NCI-H345 (cell line): ENCODE measurements around the gene RBM12.

Source experiments
- DNase-seq: peaks from one replicate; lab custom pipeline; 2025; lab: John Stamatoyannopoulos, UW

The RBM12 gene

GRCh38 chr20:35620818-35621559 lies 43.7 kb downstream of the RBM12 start:
- no peak for DNase-seq

- DNase-seq: peak; percentile 91
Measured at GRCh38 chr20:35619196-35620095, 45.3 kb downstream of the RBM12 start.

GRCh38 chr20:35618263-35619131 lies 46.2 kb downstream of the RBM12 start:
- peak; percentile 62 for DNase-seq

DNA sequence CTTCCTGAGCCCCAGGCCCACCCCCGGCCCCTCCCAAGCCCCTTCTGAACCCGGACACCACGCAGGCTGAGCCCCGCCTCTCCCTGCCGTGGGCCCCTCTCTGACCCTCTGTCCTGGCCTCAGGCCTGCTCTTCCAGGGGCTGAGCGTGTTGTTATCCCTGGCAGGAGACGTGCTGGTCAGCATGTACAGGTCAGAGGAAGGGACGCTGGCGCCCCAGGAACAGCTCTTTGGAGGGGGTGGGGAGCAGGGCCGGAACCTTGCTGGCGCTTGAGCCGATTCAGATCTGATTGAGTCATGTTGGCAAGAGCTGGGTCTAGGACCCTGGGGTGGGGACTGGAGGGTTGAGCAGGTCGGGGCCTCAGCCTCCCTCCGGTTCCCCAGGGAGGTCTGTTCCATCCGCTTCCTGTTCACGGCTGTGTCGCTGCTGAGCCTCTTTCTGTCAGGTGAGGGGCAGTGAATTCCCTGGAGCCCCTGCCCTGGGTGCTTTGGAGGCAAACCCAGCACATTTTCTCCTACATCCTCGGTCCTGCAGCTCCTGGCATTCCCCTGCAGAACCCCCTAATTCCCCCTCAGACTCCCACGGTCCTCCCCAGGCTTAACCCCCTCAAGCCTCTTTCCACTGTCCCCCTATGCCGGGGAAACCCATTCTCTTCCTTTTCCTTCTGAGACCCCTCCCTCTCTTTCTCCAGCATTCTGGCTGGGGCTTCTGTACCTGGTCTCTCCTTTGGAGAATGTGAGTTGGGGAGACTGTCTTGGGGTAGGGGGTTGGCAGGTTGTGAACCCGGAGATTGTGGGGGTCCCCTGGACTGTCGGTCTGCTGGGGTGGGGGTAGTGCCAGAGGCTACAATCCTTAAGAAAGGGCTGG lies 47.1 kb downstream of the RBM12 start:
- DNase-seq: peak; percentile 91

DNA sequence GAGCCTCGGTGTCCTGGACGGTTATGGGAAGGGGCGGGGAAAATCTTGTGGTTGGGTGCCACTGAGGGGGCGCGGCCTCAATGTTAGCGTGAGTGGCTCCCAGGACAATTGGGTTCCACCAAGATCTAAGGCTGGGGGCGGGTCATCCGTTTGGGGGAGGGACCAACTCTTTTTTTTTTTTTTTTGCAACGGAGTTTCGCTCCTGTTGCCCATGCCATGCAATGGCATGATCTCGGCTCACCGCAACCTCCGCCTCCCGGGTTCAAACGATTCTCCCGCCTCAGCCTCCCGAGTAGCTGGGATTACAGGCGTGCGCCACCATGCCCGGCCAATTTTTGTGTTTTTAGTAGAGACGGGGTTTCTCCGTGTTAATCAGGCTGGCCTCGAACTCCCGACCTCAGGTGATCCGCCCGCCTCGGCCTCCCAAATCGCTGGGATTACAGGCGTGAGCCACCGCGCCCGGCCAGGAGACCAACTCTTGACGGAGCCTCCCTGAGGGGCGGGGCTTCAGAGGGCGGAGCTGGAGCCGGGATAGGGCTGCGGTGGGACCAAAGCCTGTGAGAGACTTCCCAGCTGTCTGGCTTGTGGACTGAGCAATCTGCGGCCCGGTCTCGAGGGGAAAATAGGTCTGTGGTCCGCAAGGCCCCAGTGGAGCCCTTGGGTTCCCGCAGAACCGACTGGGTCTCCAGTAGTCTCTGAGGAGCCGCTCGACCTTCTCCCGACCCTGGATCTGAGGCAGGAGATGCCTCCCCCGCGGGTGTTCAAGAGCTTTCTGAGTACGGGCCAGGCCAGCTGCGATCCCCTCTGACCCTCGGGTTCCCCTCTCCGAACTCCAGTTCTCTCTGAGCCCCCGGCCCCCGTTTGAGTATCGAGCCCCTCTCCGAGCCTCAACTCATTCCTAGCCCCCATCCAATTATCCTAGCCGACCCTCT lies 48.0 kb downstream of the RBM12 start:
- peak; percentile 93 for DNase-seq

GRCh38 chr20:35615667-35616464 lies 48.8 kb downstream of the RBM12 start, which contains the start of gene SPAG4:
Gene SPAG4 (plus strand): TSS chr20:35615829. CDS start chr20:35616004, 175 bp downstream.
- DNase-seq: peak; percentile 100

DNA sequence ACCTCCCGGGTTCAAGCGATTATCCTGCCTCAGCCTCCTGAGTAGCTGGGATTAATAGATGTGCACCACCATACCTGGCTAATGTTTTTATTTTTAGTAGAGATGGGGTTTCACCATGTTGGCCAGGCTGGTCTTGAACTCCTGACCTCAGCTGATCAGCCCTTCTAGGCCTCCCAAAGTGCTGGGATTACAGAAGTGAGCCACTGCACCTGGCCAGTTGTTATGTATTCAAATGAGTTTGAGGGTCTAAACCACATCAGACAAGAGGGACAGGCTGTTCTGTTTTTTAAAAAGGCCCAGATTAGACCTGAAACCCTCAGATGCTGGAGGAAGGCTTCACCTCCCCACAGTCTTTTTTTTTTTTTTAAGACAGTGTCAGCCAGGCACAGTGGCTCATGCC lies 53.2 kb downstream of the RBM12 start:
- no peak for DNase-seq

- no peak for DNase-seq
Measured at GRCh38 chr20:35610833-35611427, 53.8 kb downstream of the RBM12 start.

DNA sequence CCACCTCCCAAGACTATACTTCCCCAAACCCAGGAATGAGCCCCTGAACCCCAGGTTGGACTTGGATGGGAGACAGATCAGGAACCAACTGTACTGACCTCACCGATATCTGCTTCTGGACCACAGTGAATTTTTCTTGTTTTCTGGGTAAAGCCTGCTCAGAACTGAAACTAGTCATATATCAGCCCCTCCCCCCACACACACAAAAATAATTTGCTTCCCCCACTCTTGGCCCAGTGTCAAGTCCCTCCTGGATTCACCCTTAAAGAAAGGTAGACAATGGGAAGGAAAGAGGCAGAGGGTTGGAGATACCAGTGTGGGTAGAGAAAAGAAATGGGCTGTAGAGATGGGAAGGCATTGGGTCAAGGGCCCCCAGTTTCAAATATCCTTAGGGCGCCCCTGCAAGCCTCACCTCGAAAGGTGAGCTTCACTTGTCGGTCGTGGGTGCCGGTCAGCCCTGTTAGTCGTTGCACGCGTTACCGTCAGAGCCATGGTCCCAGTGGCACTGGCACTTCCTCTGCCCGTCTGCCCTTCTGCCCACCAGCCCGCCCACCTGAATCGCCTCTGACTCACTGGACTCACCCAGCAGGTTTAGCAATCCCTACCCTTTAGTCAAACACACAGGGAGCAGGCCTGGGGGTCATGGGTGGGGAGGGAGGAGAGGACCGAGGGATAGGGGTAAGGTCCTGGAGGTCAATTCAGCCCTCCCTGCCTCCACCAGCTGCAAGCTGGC lies 57.5 kb downstream of the RBM12 start:
- no peak for DNase-seq

GRCh38 chr20:35606127-35606526 lies 58.6 kb downstream of the RBM12 start:
- no peak for DNase-seq

- DNase-seq: peak; percentile 17
Measured at GRCh38 chr20:35604449-35604747, 60.3 kb downstream of the RBM12 start.

- no peak for DNase-seq
Measured at GRCh38 chr20:35603695-35604448, 60.8 kb downstream of the RBM12 start.

- DNase-seq: no peak
Measured at GRCh38 chr20:35602851-35603495, 61.7 kb downstream of the RBM12 start.

DNA sequence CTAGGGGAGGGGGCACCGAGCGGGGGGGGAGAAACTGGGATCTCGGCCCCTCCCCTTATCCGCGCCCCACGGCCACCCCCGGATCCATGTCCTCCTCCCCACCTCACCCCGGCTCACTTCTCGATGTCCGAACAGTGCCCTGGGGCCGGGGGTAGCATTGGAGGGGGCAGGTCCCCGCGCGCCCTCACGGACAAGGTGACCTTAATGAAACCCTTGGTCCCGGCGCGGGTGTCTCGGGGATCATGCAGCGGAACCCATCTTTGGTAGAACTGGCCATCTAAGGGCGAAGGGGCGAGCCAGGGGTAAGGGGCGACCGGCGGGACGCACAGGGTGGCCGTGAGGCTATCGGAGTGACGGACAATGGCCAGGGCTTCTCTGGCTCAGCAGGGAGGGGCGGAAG lies 62.7 kb downstream of the RBM12 start:
- DNase-seq: no peak

- DNase-seq: peak; percentile 60
Measured at GRCh38 chr20:35600993-35601973, 63.4 kb downstream of the RBM12 start.
